Loucy (cell line): Measurements from ENCODE around the gene ENOX1.

Source experiments
- H2AFZ ChIP-seq: fragments of 200-600 bp; sonication (generic); 2 replicates; pipeline ENCODE4 v1.6.0; 2016; ENCODE audit warnings: antibody characterized with exemption, mild to moderate bottlenecking, low read length, moderate library complexity
- H3F3A ChIP-seq: fragments of 200-600 bp; 2 replicates; pipeline ENCODE4 v1.6.0; 2016; ENCODE audit warnings: antibody characterized with exemption, low read depth, mild to moderate bottlenecking
- H3K27me3 ChIP-seq: fragments of 200-600 bp; sonication (generic); 2 replicates; pipeline ENCODE4 v1.6.1; 2014; ENCODE audit warnings: low read length, mild to moderate bottlenecking; ENCODE audit not compliant: insufficient read depth, poor library complexity, severe bottlenecking
- H3K36me3 ChIP-seq: fragments of 200-600 bp; sonication (generic); 2 replicates; pipeline ENCODE4 v1.6.1; 2016; ENCODE audit warnings: low read length; ENCODE audit not compliant: insufficient read depth
- H3K4me1 ChIP-seq: fragments of 200-600 bp; sonication (generic); 2 replicates; pipeline ENCODE4 v1.5.1; 2014; ENCODE audit warnings: low read length, mild to moderate bottlenecking; ENCODE audit not compliant: insufficient read depth, poor library complexity, severe bottlenecking
- H3K4me2 ChIP-seq: fragments of 200-600 bp; sonication (generic); 2 replicates; pipeline ENCODE4 v1.6.0; 2014; ENCODE audit warnings: antibody characterized with exemption, low read length, low read depth, mild to moderate bottlenecking; ENCODE audit not compliant: poor library complexity, severe bottlenecking
- H3K4me3 ChIP-seq: fragments of 200-600 bp; sonication (generic); 2 replicates; pipeline ENCODE4 v1.5.1; 2014; ENCODE audit warnings: low read length, mild to moderate bottlenecking, mixed read lengths; ENCODE audit not compliant: poor library complexity, severe bottlenecking
- H3K79me2 ChIP-seq: fragments of 200-600 bp; sonication (generic); 2 replicates; pipeline ENCODE4 v1.6.1; 2014; ENCODE audit warnings: low read length; ENCODE audit not compliant: insufficient read depth
- H3K9ac ChIP-seq: fragments of 200-600 bp; sonication (generic); 2 replicates; pipeline ENCODE4 v1.6.0; 2014; ENCODE audit warnings: mild to moderate bottlenecking, low read depth, low read length, moderate library complexity; ENCODE audit not compliant: poor library complexity, severe bottlenecking
- H3K9me2 ChIP-seq: fragments of 200-600 bp; sonication (generic); replicated peaks from 2 replicates; pipeline ENCODE4 v1.6.1; 2016; ENCODE audit warnings: low read depth, low read length, mixed read lengths
- H3K9me3 ChIP-seq: fragments of 200-600 bp; sonication (generic); 2 replicates; pipeline ENCODE4 v1.6.1; 2014; ENCODE audit warnings: mild to moderate bottlenecking, antibody characterized with exemption, low read length, low read depth; ENCODE audit not compliant: insufficient read depth
- H4K20me1 ChIP-seq: fragments of 200-600 bp; sonication (generic); 2 replicates; pipeline ENCODE4 v1.6.0; 2014; ENCODE audit warnings: antibody characterized with exemption, low read length, mild to moderate bottlenecking; ENCODE audit not compliant: insufficient read depth, poor library complexity, severe bottlenecking
- EZH2phosphoT487 ChIP-seq: fragments of 200-600 bp; IDR thresholded peaks from 2 replicates; pipeline ENCODE4 v1.6.1; 2018; ENCODE audit warnings: antibody characterized with exemption, mild to moderate bottlenecking, moderate library complexity, borderline replicate concordance
- TF ChIP-seq, protein P1 (sequence below): fragments of 200-600 bp; sonication (generic); conservative IDR thresholded peaks from 2 replicates; pipeline ENCODE4 v1.5.1; 2014; ENCODE audit warnings: mild to moderate bottlenecking, antibody characterized with exemption, low read length

ENOX1 gene

GRCh38 chr13:43580280-43580679 lies 206.5 kb downstream of the ENOX1 start:
- H3K4me1 ChIP-seq = peaks cover 4% of the 10 kb centered on the region
- no peak overlapping the region for H2AFZ ChIP-seq
- no peaks in the 10 kb centered on the region for H3K79me2 ChIP-seq
- H3K9me3 ChIP-seq = no peaks in the 10 kb centered on the region
- TF ChIP-seq EZH2phosphoT487 = no peak
- TF ChIP-seq, protein P1, sequence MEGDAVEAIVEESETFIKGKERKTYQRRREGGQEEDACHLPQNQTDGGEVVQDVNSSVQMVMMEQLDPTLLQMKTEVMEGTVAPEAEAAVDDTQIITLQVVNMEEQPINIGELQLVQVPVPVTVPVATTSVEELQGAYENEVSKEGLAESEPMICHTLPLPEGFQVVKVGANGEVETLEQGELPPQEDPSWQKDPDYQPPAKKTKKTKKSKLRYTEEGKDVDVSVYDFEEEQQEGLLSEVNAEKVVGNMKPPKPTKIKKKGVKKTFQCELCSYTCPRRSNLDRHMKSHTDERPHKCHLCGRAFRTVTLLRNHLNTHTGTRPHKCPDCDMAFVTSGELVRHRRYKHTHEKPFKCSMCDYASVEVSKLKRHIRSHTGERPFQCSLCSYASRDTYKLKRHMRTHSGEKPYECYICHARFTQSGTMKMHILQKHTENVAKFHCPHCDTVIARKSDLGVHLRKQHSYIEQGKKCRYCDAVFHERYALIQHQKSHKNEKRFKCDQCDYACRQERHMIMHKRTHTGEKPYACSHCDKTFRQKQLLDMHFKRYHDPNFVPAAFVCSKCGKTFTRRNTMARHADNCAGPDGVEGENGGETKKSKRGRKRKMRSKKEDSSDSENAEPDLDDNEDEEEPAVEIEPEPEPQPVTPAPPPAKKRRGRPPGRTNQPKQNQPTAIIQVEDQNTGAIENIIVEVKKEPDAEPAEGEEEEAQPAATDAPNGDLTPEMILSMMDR = no peak
- no peaks in the 10 kb centered on the region for H3F3A ChIP-seq
- no peak overlapping the region for H3K9ac ChIP-seq
- H3K4me3 ChIP-seq = no peak overlapping the region
- no peaks in the 10 kb centered on the region for H3K36me3 ChIP-seq
- no peaks in the 10 kb centered on the region for H4K20me1 ChIP-seq
- no peak overlapping the region for H3K4me2 ChIP-seq
- H3K27me3 ChIP-seq = no peaks in the 10 kb centered on the region
- H3K9me2 ChIP-seq = no peaks in the 10 kb centered on the region

DNA sequence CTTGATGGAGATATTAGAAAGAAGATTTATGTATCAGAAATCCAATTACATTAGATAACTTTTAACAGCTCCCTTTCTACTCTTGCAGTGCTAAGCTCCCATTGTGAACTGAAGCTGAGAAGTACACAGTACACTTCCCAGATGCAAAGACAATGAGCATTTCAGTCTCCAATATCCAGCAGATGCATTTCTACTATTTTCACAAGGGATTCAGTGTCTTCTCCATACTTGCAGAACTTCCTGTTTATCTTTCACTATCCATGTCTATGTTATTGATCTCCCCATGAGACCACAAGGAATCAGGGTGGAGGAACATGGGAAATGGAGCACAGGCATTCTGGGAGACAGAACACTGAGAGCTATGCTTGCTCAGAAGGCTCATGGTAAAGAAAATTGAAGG lies 207.5 kb downstream of the ENOX1 start:
- H3K4me3 ChIP-seq = no peak overlapping the region
- TF ChIP-seq EZH2phosphoT487 = no peak
- TF ChIP-seq, protein P1 = no peak

GRCh38 chr13:43574605-43575004 lies 212.2 kb downstream of the ENOX1 start:
- Histone ChIP-seq H3K79me2 (no peaks in the 10 kb centered on the region), H3K4me1 (peaks cover 26% of the 10 kb centered on the region), H3K4me2 (peak overlapping the region; percentile 53), H3K27me3 (no peaks in the 10 kb centered on the region), H3K36me3 (no peaks in the 10 kb centered on the region), H3K9me3 (no peaks in the 10 kb centered on the region), H3K9me2 (no peaks in the 10 kb centered on the region), H3K4me3 (no peak overlapping the region), H2AFZ (no peak overlapping the region; the same call in 1 of the 2 replicates), H4K20me1 (no peaks in the 10 kb centered on the region), H3K9ac (no peak overlapping the region), H3F3A (no peaks in the 10 kb centered on the region)
- no peak for TF ChIP-seq EZH2phosphoT487
- TF ChIP-seq, protein P1 = no peak

More for the DNA sequence above, 207.5 kb downstream of the ENOX1 start:
- H3K27me3 ChIP-seq = no peaks in the 10 kb centered on the region
- no peak overlapping the region for H3K4me2 ChIP-seq
- H3F3A ChIP-seq = no peaks in the 10 kb centered on the region
- no peaks in the 10 kb centered on the region for H3K79me2 ChIP-seq
- H4K20me1 ChIP-seq = no peaks in the 10 kb centered on the region
- no peaks in the 10 kb centered on the region for H3K9me2 ChIP-seq
- H3K4me1 ChIP-seq = peaks cover 14% of the 10 kb centered on the region
- H3K9me3 ChIP-seq = no peaks in the 10 kb centered on the region
- H3K9ac ChIP-seq = no peak overlapping the region
- no peaks in the 10 kb centered on the region for H3K36me3 ChIP-seq
- no peak overlapping the region for H2AFZ ChIP-seq
